ENCODE data around the gene THG1L. TPM values are rescaled to one million over a fixed set of nuclear protein-coding genes. Genes with fewer than 3 reads are reported as not detected.
A peak's percentile ranks its signal among the peaks of the same experiment; 100 is the strongest.

Gene THG1L
- total RNA-seq, 1 experiment from 2014 or later = 29.9 TPM

GRCh38 chr5:157710882-157711281, 20.3 kb upstream of the THG1L start:
- Mint-ChIP-seq H3K27ac (ENCODE audit: low read depth, unreplicated experiment) (peak overlapping the region; percentile 41), H3K4me1 (ENCODE audit: insufficient read depth, unreplicated experiment) (peaks cover 9% of the 10 kb centered on the region), H3K9me3 (ENCODE audit: unreplicated experiment) (no peaks in the 10 kb centered on the region), H3K4me3 (ENCODE audit: unreplicated experiment) (no peak overlapping the region), H3K27me3 (ENCODE audit: insufficient read depth, unreplicated experiment) (no peaks in the 10 kb centered on the region), H3K36me3 (ENCODE audit: insufficient read depth, unreplicated experiment) (no peaks in the 10 kb centered on the region)
- CTCF ChIA-PET = interaction anchor here (0.7 to 1.1 kb wide), 3 partner anchors 12 to 471 kb away, joined by 3 read pairs; no protein-coding TSS in a partner anchor
- no peak for TF ChIP-seq CTCF (IDR thresholded peaks at IDR 0.05; ENCODE audit: unreplicated experiment)
- BruUV-seq (replicated peaks) = no TSS peak
- intact Hi-C loops (cut with micrococcal nuclease) = loop anchor here (10.0 kb wide), 1 partner anchor 136 kb away; the partner anchor contains the start of gene ADAM19
- POLR2A ChIA-PET = interaction anchor here (0.5 to 1.0 kb wide), 4 partner anchors 20 to 199 kb away, joined by 3 read pairs; partner anchors contain the start of gene THG1L
- DNase-seq (ENCODE audit: unreplicated experiment) = peak; percentile 16

- POLR2A ChIA-PET = no interaction called here
- H3K4me1 Mint-ChIP-seq (ENCODE audit: insufficient read depth, unreplicated experiment) = peaks cover 9% of the 10 kb centered on the region
- H3K27me3 Mint-ChIP-seq (ENCODE audit: insufficient read depth, unreplicated experiment) = no peaks in the 10 kb centered on the region
- TF ChIP-seq CTCF (IDR thresholded peaks at IDR 0.05; ENCODE audit: unreplicated experiment) = no peak
- BruUV-seq (replicated peaks) = no TSS peak
- no peaks in the 10 kb centered on the region for H3K9me3 Mint-ChIP-seq (ENCODE audit: unreplicated experiment)
- no peak overlapping the region for H3K4me3 Mint-ChIP-seq (ENCODE audit: unreplicated experiment)
- intact Hi-C loops (cut with micrococcal nuclease) = loop anchor here (10.0 kb wide), 1 partner anchor 139 kb away; the partner anchor contains the start of gene ADAM19
- no peaks in the 10 kb centered on the region for H3K36me3 Mint-ChIP-seq (ENCODE audit: insufficient read depth, unreplicated experiment)
- H3K27ac Mint-ChIP-seq (ENCODE audit: low read depth, unreplicated experiment) = no peak overlapping the region
- CTCF ChIA-PET = no interaction called here
- no peak for DNase-seq (ENCODE audit: unreplicated experiment)
These were observed 17.2 kb upstream of the THG1L start for GRCh38 chr5:157713830-157714595.

GRCh38 chr5:157714596-157714864, 16.7 kb upstream of the THG1L start:
- Mint-ChIP-seq H3K27me3 (ENCODE audit: insufficient read depth, unreplicated experiment) (no peaks in the 10 kb centered on the region), H3K4me1 (ENCODE audit: insufficient read depth, unreplicated experiment) (peaks cover 9% of the 10 kb centered on the region), H3K27ac (ENCODE audit: low read depth, unreplicated experiment) (no peak overlapping the region), H3K36me3 (ENCODE audit: insufficient read depth, unreplicated experiment) (no peaks in the 10 kb centered on the region), H3K4me3 (ENCODE audit: unreplicated experiment) (no peak overlapping the region), H3K9me3 (ENCODE audit: unreplicated experiment) (no peaks in the 10 kb centered on the region)
- BruUV-seq (replicated peaks) = no TSS peak
- ChIA-PET POLR2A (interaction anchor here (1.0 kb wide), 1 partner anchor 17 kb away, joined by 3 read pairs; the partner anchor contains the start of gene THG1L), CTCF (interaction anchor here (6.7 kb wide), 1 partner anchor 386 kb away, joined by 79 read pairs; no protein-coding TSS in a partner anchor)
- TF ChIP-seq CTCF (IDR thresholded peaks at IDR 0.05; ENCODE audit: unreplicated experiment) = no peak
- DNase-seq (ENCODE audit: unreplicated experiment) = no peak
- intact Hi-C loops (cut with micrococcal nuclease) = loop anchor here (10.0 kb wide), 1 partner anchor 140 kb away; the partner anchor contains the start of gene ADAM19

- ChIA-PET POLR2A (interaction anchor here (0.8 to 1.3 kb wide), 2 partner anchors 13 to 390 kb away, joined by 3 to 5 read pairs; partner anchors contain the start of gene THG1L), CTCF (interaction anchor here (0.6 to 8.1 kb wide), 62 partner anchors 9 to 672 kb away, joined by 3 to 137 read pairs (median 5); partner anchors contain the start of genes LSM11 and THG1L)
- Mint-ChIP-seq H3K27ac (ENCODE audit: low read depth, unreplicated experiment) (no peak overlapping the region), H3K4me3 (ENCODE audit: unreplicated experiment) (no peak overlapping the region), H3K9me3 (ENCODE audit: unreplicated experiment) (no peaks in the 10 kb centered on the region), H3K27me3 (ENCODE audit: insufficient read depth, unreplicated experiment) (no peaks in the 10 kb centered on the region), H3K4me1 (ENCODE audit: insufficient read depth, unreplicated experiment) (no peaks in the 10 kb centered on the region), H3K36me3 (ENCODE audit: insufficient read depth, unreplicated experiment) (no peaks in the 10 kb centered on the region)
- intact Hi-C loops (cut with micrococcal nuclease) = loop anchor here (1.0 to 10.0 kb wide), 8 partner anchors 49 to 571 kb away; partner anchors contain the start of gene ADAM19
- BruUV-seq (replicated peaks) = no TSS peak
- TF ChIP-seq CTCF (IDR thresholded peaks at IDR 0.05; ENCODE audit: unreplicated experiment) = peak; percentile 83
- peak; percentile 69 for DNase-seq (ENCODE audit: unreplicated experiment)
These were observed 12.7 kb upstream of the THG1L start for GRCh38 chr5:157718519-157718918.
